ENCODE measurements around the gene ADGRE1.

Gene ADGRE1

GRCh38 chr19:6969490-6969889, 82.1 kb downstream of the ADGRE1 start:
- H3K4me3 ChIP-seq (ENCODE audit: low read depth, low read length): no peak overlapping the region
- TF ChIP-seq CTCF (IDR thresholded peaks at IDR 0.05; ENCODE audit: low read depth, low read length): no peak
- no peaks in the 10 kb centered on the region for H3K4me1 ChIP-seq
- H3K27me3 ChIP-seq: no peaks in the 10 kb centered on the region; the same call in 1 of the 2 replicates
- H3K9me3 ChIP-seq: no peaks in the 10 kb centered on the region
- no peaks in the 10 kb centered on the region for H3K36me3 ChIP-seq
- no peak for DNase-seq

DNA sequence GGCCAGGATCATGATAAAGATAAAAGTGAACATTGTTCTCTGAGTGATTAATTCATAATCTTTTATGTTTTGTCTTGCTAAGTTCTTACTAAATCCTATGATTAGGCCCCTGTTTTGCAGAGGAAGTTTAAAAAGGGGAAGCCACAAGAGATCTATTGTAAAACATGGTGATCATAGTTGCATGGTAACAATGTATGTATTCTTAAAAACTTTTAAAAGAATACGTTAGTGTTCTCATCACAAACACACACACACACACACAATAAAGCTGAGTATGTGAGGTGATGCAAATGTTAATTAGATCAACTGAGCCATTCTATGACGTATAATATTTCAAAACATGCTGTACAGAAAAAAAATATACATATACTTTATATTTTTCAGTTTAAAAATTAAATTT, 82.6 kb downstream of the ADGRE1 start:
- H3K4me3 ChIP-seq (ENCODE audit: low read depth, low read length): no peak overlapping the region
- H3K9me3 ChIP-seq: no peaks in the 10 kb centered on the region
- H3K27me3 ChIP-seq: no peaks in the 10 kb centered on the region; the same call in 1 of the 2 replicates
- no peak for DNase-seq
- no peaks in the 10 kb centered on the region for H3K4me1 ChIP-seq
- no peak for TF ChIP-seq CTCF (IDR thresholded peaks at IDR 0.05; ENCODE audit: low read depth, low read length)
- no peaks in the 10 kb centered on the region for H3K36me3 ChIP-seq

- TF ChIP-seq CTCF (IDR thresholded peaks at IDR 0.05; ENCODE audit: low read depth, low read length): no peak
- DNase-seq: peak; percentile 40
- Histone ChIP-seq H3K9me3 (no peaks in the 10 kb centered on the region), H3K4me1 (no peaks in the 10 kb centered on the region), H3K4me3 (ENCODE audit: low read depth, low read length) (no peak overlapping the region), H3K27me3 (peaks cover 2% of the 10 kb centered on the region), H3K36me3 (no peaks in the 10 kb centered on the region)
These were observed 83.1 kb downstream of the ADGRE1 start for GRCh38 chr19:6970443-6970842.

- no peaks in the 10 kb centered on the region for H3K36me3 ChIP-seq
- H3K27me3 ChIP-seq: peaks cover 7% of the 10 kb centered on the region
- no peaks in the 10 kb centered on the region for H3K9me3 ChIP-seq
- DNase-seq: no peak
- H3K4me1 ChIP-seq: no peaks in the 10 kb centered on the region
- no peak for TF ChIP-seq CTCF (IDR thresholded peaks at IDR 0.05; ENCODE audit: low read depth, low read length)
- no peak overlapping the region for H3K4me3 ChIP-seq (ENCODE audit: low read depth, low read length)
These were observed 84.0 kb downstream of the ADGRE1 start for GRCh38 chr19:6971366-6971765.

DNA sequence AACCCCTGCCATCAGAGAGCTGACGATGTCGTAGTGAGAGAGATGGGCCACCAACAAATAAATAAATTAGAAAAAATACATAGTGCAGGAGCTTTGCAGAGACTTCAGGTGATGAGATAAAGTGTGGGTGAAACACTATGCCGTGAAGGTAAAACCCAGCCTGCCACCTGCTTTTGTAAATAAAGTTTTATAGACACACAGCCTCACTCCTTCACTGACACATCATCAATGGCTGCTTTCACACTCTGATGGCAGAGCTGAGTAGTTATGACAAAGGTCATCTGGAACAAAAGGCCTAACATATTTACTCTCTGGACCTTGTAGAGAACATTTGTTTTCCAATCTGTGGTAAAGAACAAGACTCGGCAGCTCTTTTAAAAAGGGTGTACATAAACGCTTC, 88.8 kb downstream of the ADGRE1 start:
- Histone ChIP-seq H3K4me3 (ENCODE audit: low read depth, low read length) (no peak overlapping the region), H3K27me3 (peaks cover 7% of the 10 kb centered on the region; the same call in 1 of the 2 replicates), H3K4me1 (no peaks in the 10 kb centered on the region), H3K9me3 (no peaks in the 10 kb centered on the region; the same call in 1 of the 2 replicates), H3K36me3 (no peaks in the 10 kb centered on the region)
- no peak for TF ChIP-seq CTCF (IDR thresholded peaks at IDR 0.05; ENCODE audit: low read depth, low read length)
- DNase-seq: no peak

- Histone ChIP-seq H3K4me3 (ENCODE audit: low read depth, low read length) (no peak overlapping the region), H3K27me3 (peaks cover 7% of the 10 kb centered on the region; the same call in 1 of the 2 replicates), H3K36me3 (no peaks in the 10 kb centered on the region), H3K9me3 (no peaks in the 10 kb centered on the region; the same call in 1 of the 2 replicates), H3K4me1 (no peaks in the 10 kb centered on the region)
- no peak for DNase-seq
- TF ChIP-seq CTCF (IDR thresholded peaks at IDR 0.05; ENCODE audit: low read depth, low read length): no peak
These were observed 92.0 kb downstream of the ADGRE1 start for GRCh38 chr19:6979399-6979798.
